Naive thymus-derived CD4-positive, alpha-beta T cell (primary cell): ENCODE data around the gene ZNF275. TPM values are rescaled to one million over a fixed set of nuclear protein-coding genes. Genes with fewer than 3 reads are reported as not detected.
"Not testable (repeated sequence)": the region's sequence is repeated elsewhere in the genome, so short reads cannot be mapped to it uniquely, and the experiment has no call there.

Experiments used
- ATAC-seq: fragments of 150-1000 bp; cut with Tn5 transposase; 2 replicates; pipeline ENCODE4 v1.10.0; 2021; ENCODE audit warnings: mild to moderate bottlenecking, moderate library complexity
- CTCF ChIA-PET: fragments of 350-600 bp; sonication (Branson Sonifier 250); formaldehyde crosslinking; loops from one replicate; lab custom pipeline; 2021; ENCODE audit warnings: antibody characterized with exemption; lab: Charles Lee
- POLR2A ChIA-PET: fragments of 350-600 bp; sonication (Branson Sonifier 250); formaldehyde crosslinking; loops from one replicate; lab custom pipeline; 2021; ENCODE audit warnings: antibody characterized with exemption, inconsistent platforms; lab: Charles Lee
- DNase-seq, 9 donors: peaks; one replicate each; pipeline versions ENCODE4 v3.0.0 to v3.0.0-alpha.2; 2020 to 2022; ENCODE audit warnings: mixed read lengths in 1 of 9
- H3K27ac ChIP-seq: one replicate; pipeline ENCODE4 v1.7.0; 2013; ENCODE audit warnings: mild to moderate bottlenecking, low read depth, low read length, moderate library complexity
- H3K27me3 ChIP-seq, 2 donors: one replicate each; pipeline ENCODE4 v1.7.0; 2013; ENCODE audit warnings: low read length in 2 of 2, mild to moderate bottlenecking in 2 of 2, moderate library complexity in 2 of 2; ENCODE audit not compliant: control insufficient read depth in 2 of 2, insufficient read depth in 2 of 2
- H3K36me3 ChIP-seq, 3 experiments: 1 replicate in 2 of 3; 2 replicates in 1 of 3; pipeline ENCODE4 v1.7.0; 2013; ENCODE audit warnings: low read length in 3 of 3, mild to moderate bottlenecking in 3 of 3, moderate library complexity in 1 of 3; ENCODE audit not compliant: insufficient read depth in 3 of 3, control insufficient read depth in 2 of 3
- H3K4me1 ChIP-seq, 2 donors: one replicate each; pipeline ENCODE4 v1.7.0; 2013; ENCODE audit warnings: low read length in 2 of 2, mild to moderate bottlenecking in 2 of 2, moderate library complexity in 1 of 2; ENCODE audit not compliant: control insufficient read depth in 2 of 2, insufficient read depth in 2 of 2
- H3K4me3 ChIP-seq: 2 replicates; pipeline ENCODE4 v1.7.0; 2013; ENCODE audit warnings: mild to moderate bottlenecking, low read length
- H3K9me3 ChIP-seq, 3 experiments: 1 replicate in 2 of 3; 2 replicates in 1 of 3; pipeline ENCODE4 v1.7.0; 2013; ENCODE audit warnings: low read length in 3 of 3; ENCODE audit not compliant: control insufficient read depth in 2 of 3
- H3K27ac Mint-ChIP-seq, 9 donors: one replicate each; pipeline ENCODE4 v1.8.0; 2020 to 2022; ENCODE audit warnings: mixed read lengths in 9 of 9, mild to moderate bottlenecking in 8 of 9, moderate library complexity in 5 of 9, inconsistent platforms in 2 of 9
- H3K27me3 Mint-ChIP-seq, 5 donors: one replicate each; pipeline ENCODE4 v1.8.0; 2021 to 2022; ENCODE audit warnings: mixed read lengths in 5 of 5, mild to moderate bottlenecking in 1 of 5
- H3K36me3 Mint-ChIP-seq, 5 donors: one replicate each; pipeline ENCODE4 v1.8.0; 2020 to 2022; ENCODE audit warnings: mixed read lengths in 5 of 5, mild to moderate bottlenecking in 3 of 5, inconsistent platforms in 1 of 5
- H3K4me1 Mint-ChIP-seq, 7 donors: one replicate each; pipeline ENCODE4 v1.8.0; 2020 to 2022; ENCODE audit warnings: mixed read lengths in 7 of 7, mild to moderate bottlenecking in 3 of 7, inconsistent platforms in 1 of 7
- H3K4me3 Mint-ChIP-seq, 10 donors: one replicate each; pipeline ENCODE4 v1.8.0; 2020 to 2022; ENCODE audit warnings: mild to moderate bottlenecking in 10 of 10, mixed read lengths in 10 of 10, moderate library complexity in 6 of 10, inconsistent platforms in 2 of 10
- H3K9me3 Mint-ChIP-seq, 11 donors: one replicate each; pipeline ENCODE4 v1.8.0; 2020 to 2022; ENCODE audit warnings: mixed read lengths in 11 of 11, mild to moderate bottlenecking in 4 of 11, inconsistent platforms in 1 of 11, moderate library complexity in 1 of 11
- intact Hi-C, 2 donors: fragments of 100-400 bp; cut with micrococcal nuclease; formaldehyde crosslinking; loops; one replicate each; pipeline ENCODE4 v1.15.1; 2023
- polyA plus RNA-seq, 2 donors: library from polyadenylated mRNA; unstranded; fragments of 300-500 nt; fragmentation: Illumina TruSeq; gene quantifications; one replicate each; pipeline ENCODE4 v1.2.3, GENCODE V29; 2021
- total RNA-seq, 6 experiments: library from RNA in 5 of 6; stranded (reverse) in 5 of 6; gene quantifications; 1 replicate in 5 of 6; 2 replicates in 1 of 6; pipeline ENCODE4 v1.2.3 and lab custom pipeline; 2021 to 2026

The ZNF275 gene
- total and polyA plus RNA-seq, 7 experiments from 2014 or later, result 6.2 to 29.9 (median 18.4) TPM

- POLR2A ChIA-PET, result no interaction called here
Observed at GRCh38 chrX:153382563-153383482, 48.9 kb downstream of the ZNF275 start.

GRCh38 chrX:153384390-153384789 lies 50.4 kb downstream of the ZNF275 start:
- Mint-ChIP-seq H3K9me3 (no peaks in the 10 kb centered on the region), H3K36me3 (no peaks in the 10 kb centered on the region), H3K27me3 (no peaks in the 10 kb centered on the region), H3K27ac (no peak overlapping the region), H3K4me1 (peaks cover 0 to 4% (median 0%) of the 10 kb centered on the region in 7 donors), H3K4me3 (no peak overlapping the region)
- ChIA-PET POLR2A (no interaction called here), CTCF (no interaction called here)
- no peak overlapping the region for H3K4me3 ChIP-seq
- H3K4me1 ChIP-seq, result no peaks in the 10 kb centered on the region
- ATAC-seq, result no peak
- no peaks in the 10 kb centered on the region for H3K36me3 ChIP-seq
- intact Hi-C loops, result no loop called here
- no peaks in the 10 kb centered on the region for H3K27me3 ChIP-seq
- no peaks in the 10 kb centered on the region for H3K9me3 ChIP-seq
- no peak overlapping the region for H3K27ac ChIP-seq
- DNase-seq, result no peak

More at GRCh38 chrX:153382563-153383482, 48.9 kb downstream of the ZNF275 start:
- Histone ChIP-seq H3K9me3 (no peaks in the 10 kb centered on the region), H3K27ac (no peak overlapping the region), H3K27me3 (no peaks in the 10 kb centered on the region), H3K4me1 (no peaks in the 10 kb centered on the region), H3K4me3 (no peak overlapping the region), H3K36me3 (no peaks in the 10 kb centered on the region)
- Mint-ChIP-seq H3K27ac (no peak overlapping the region), H3K4me1 (peaks cover 0 to 4% (median 0%) of the 10 kb centered on the region in 7 donors), H3K4me3 (no peak overlapping the region), H3K9me3 (no peaks in the 10 kb centered on the region), H3K27me3 (no peaks in the 10 kb centered on the region), H3K36me3 (no peaks in the 10 kb centered on the region)
- DNase-seq (no peak), ATAC-seq (no peak)
- intact Hi-C loops, result loop anchor here in 1 of 2 donors (2.0 kb wide), 1 partner anchor 424 kb away; no protein-coding TSS in a partner anchor
- CTCF ChIA-PET, result interaction anchor here (1.0 kb wide), 1 partner anchor 350 kb away, joined by 3 read pairs; no protein-coding TSS in a partner anchor

GRCh38 chrX:153384973-153385372 lies 51.0 kb downstream of the ZNF275 start:
- ATAC-seq, H3K27ac Mint-ChIP-seq, CTCF ChIA-PET, H3K4me3 ChIP-seq, H3K4me1 ChIP-seq, H3K36me3 ChIP-seq, H3K27ac ChIP-seq, H3K36me3 Mint-ChIP-seq, DNase-seq, H3K4me1 Mint-ChIP-seq, H3K9me3 Mint-ChIP-seq, H3K27me3 Mint-ChIP-seq, POLR2A ChIA-PET, H3K27me3 ChIP-seq, H3K9me3 ChIP-seq, intact Hi-C loops, H3K4me3 Mint-ChIP-seq: not testable (repeated sequence)

GRCh38 chrX:153386097-153386496 lies 52.1 kb downstream of the ZNF275 start:
- CTCF ChIA-PET, result no interaction called here
- Histone ChIP-seq H3K4me3 (no peak overlapping the region), H3K9me3 (no peaks in the 10 kb centered on the region), H3K36me3 (no peaks in the 10 kb centered on the region), H3K27ac (no peak overlapping the region), H3K27me3 (no peaks in the 10 kb centered on the region), H3K4me1 (no peaks in the 10 kb centered on the region)
- DNase-seq, result no peak
- Mint-ChIP-seq H3K4me3 (no peak overlapping the region), H3K36me3 (no peaks in the 10 kb centered on the region), H3K4me1 (peaks cover 0 to 4% (median 0%) of the 10 kb centered on the region in 7 donors), H3K9me3 (no peaks in the 10 kb centered on the region), H3K27me3 (no peaks in the 10 kb centered on the region), H3K27ac (no peak overlapping the region)
- POLR2A ChIA-PET, result no interaction called here
- intact Hi-C loops, result no loop called here
- ATAC-seq, result no peak

DNA sequence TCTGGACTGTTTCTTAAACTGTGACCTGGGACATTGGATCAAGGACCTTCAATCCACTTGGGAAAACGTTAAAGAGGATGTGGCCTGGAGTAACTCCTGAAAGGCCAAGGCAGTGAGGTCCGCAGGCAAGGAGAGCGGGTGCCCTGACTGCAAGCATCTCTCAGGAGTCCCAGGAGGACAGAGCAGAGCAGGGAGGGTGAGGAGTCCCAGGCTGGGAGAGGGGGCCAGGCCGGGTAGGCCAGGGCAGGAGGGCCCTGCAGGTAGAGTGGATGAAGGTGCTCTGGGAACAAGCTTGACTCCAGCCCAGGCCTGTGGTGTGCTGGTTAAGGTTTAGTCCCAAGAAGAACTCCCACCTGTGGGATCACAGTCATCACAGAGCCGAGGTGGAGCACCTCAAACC lies 53.4 kb downstream of the ZNF275 start:
- no peaks in the 10 kb centered on the region for H3K27me3 ChIP-seq
- H3K27me3 Mint-ChIP-seq, result no peaks in the 10 kb centered on the region
- intact Hi-C loops, result no loop called here
- no peaks in the 10 kb centered on the region for H3K4me1 ChIP-seq
- no peaks in the 10 kb centered on the region for H3K9me3 ChIP-seq
- DNase-seq (no peak), ATAC-seq (no peak)
- no peak overlapping the region for H3K27ac Mint-ChIP-seq
- no peak overlapping the region for H3K4me3 ChIP-seq
- no peak overlapping the region for H3K27ac ChIP-seq
- H3K4me1 Mint-ChIP-seq, result peaks cover 0 to 4% (median 0%) of the 10 kb centered on the region in 7 donors
- H3K36me3 ChIP-seq, result no peaks in the 10 kb centered on the region
- no peak overlapping the region for H3K4me3 Mint-ChIP-seq
- CTCF ChIA-PET, result interaction anchor here (0.6 kb wide), 1 partner anchor 68 kb away, joined by 7 read pairs; no protein-coding TSS in a partner anchor
- H3K36me3 Mint-ChIP-seq, result no peaks in the 10 kb centered on the region
- POLR2A ChIA-PET, result no interaction called here
- no peaks in the 10 kb centered on the region for H3K9me3 Mint-ChIP-seq

DNA sequence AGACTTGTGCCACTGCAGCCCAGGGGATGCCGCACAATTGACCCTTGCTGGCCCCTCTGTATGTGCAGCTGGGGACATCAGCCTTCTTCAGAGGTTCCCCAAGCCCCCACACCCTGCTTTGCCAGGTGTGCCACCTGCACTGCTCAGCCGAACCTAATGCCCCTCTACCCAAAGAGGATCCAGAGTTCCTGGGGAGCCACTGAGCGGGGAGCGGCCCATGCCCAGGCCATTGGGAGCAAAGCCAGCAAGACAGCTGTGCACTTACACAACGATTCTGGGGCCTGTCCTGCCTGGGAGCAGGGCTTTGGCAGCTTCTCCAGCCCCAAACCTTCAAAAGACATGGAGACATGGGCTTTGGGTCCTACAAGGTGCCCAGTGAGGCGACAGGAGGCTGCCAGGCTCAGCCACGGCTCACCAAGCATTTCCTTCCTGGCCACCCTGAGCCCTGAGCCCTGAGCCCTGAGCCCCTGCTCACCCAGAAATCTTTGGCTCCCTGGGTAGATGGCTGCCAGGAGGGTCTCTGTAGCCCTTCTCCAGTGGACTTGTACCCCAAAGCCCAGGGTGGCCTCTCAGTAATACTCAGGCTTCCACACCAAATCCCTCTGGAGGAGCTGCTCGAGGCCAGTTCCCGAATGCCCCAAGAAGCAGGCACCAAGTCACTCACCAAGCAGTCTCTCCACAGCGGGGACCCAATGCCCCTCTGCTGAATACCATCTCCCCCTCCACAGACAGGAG lies 54.2 kb downstream of the ZNF275 start:
- no peaks in the 10 kb centered on the region for H3K9me3 ChIP-seq
- peaks cover 0 to 4% (median 0%) of the 10 kb centered on the region in 7 donors for H3K4me1 Mint-ChIP-seq
- ATAC-seq (no peak), DNase-seq (no peak)
- H3K36me3 ChIP-seq, result no peaks in the 10 kb centered on the region
- H3K27ac ChIP-seq, result no peak overlapping the region
- H3K4me3 Mint-ChIP-seq, result no peak overlapping the region
- POLR2A ChIA-PET, result no interaction called here
- no peaks in the 10 kb centered on the region for H3K27me3 Mint-ChIP-seq
- H3K27me3 ChIP-seq, result no peaks in the 10 kb centered on the region
- H3K4me1 ChIP-seq, result no peaks in the 10 kb centered on the region
- H3K9me3 Mint-ChIP-seq, result no peaks in the 10 kb centered on the region
- intact Hi-C loops, result no loop called here
- no peak overlapping the region for H3K27ac Mint-ChIP-seq
- H3K4me3 ChIP-seq, result no peak overlapping the region
- CTCF ChIA-PET, result interaction anchor here (0.6 kb wide), 1 partner anchor 68 kb away, joined by 7 read pairs; no protein-coding TSS in a partner anchor
- H3K36me3 Mint-ChIP-seq, result no peaks in the 10 kb centered on the region
